Measurements from ENCODE around the gene DOCK6.
A peak's percentile ranks its signal among the peaks of the same experiment; 100 is the strongest.

DOCK6 gene

GRCh38 chr19:11261971-11262839 is at the start of gene DOCK6:
Gene DOCK6, minus strand, starts transcription at chr19:11262524. Its CDS starts 84 bp downstream, at chr19:11262440.
- Histone ChIP-seq H3K27ac (peak within 1 kb of the TSS; percentile 52 to 94 (median 82)), H3K4me3 (peak within 1 kb of the TSS; percentile 59 to 88 (median 69))

- H3K27ac ChIP-seq, result no peak overlapping the region
- H3K4me3 ChIP-seq, result no peak overlapping the region
These were observed 44.0 kb upstream of the DOCK6 start for GRCh38 chr19:11306337-11306736.

- Histone ChIP-seq H3K27ac (no peak overlapping the region), H3K4me3 (no peak overlapping the region)
These were observed 42.6 kb upstream of the DOCK6 start for GRCh38 chr19:11304936-11305335.

GRCh38 chr19:11300811-11301120 is 38.4 kb upstream of the DOCK6 start:
- Histone ChIP-seq H3K27ac (no peak overlapping the region), H3K4me3 (no peak overlapping the region)

- Histone ChIP-seq H3K4me3 (no peak overlapping the region), H3K27ac (no peak overlapping the region)
These were observed 37.9 kb upstream of the DOCK6 start for GRCh38 chr19:11299946-11300810.

GRCh38 chr19:11296264-11296663 is 33.9 kb upstream of the DOCK6 start:
- peak overlapping the region in 6 of 21 experiments; percentile 2 to 21 (median 12) for H3K27ac ChIP-seq
- no peak overlapping the region for H3K4me3 ChIP-seq

- Histone ChIP-seq H3K4me3 (no peak within 1 kb of the TSS), H3K27ac (peak within 1 kb of the TSS in 8 of 21 experiments; percentile 2 to 51 (median 16))
These were observed 33.4 kb upstream of the DOCK6 start, which contains the start of gene TSPAN16 for GRCh38 chr19:11295665-11296245. Gene TSPAN16, plus strand, starts transcription at chr19:11296160. Its CDS starts 138 bp downstream, at chr19:11296298.

- peak overlapping the region in 1 of 21 experiments; percentile 11 for H3K27ac ChIP-seq
These were observed 32.9 kb upstream of the DOCK6 start for GRCh38 chr19:11295180-11295579.

GRCh38 chr19:11293433-11294389 is 31.4 kb upstream of the DOCK6 start:
- peak overlapping the region in 9 of 21 experiments; percentile 12 to 63 (median 39) for H3K27ac ChIP-seq

More at GRCh38 chr19:11295180-11295579, 32.9 kb upstream of the DOCK6 start:
- H3K4me3 ChIP-seq, result no peak overlapping the region

GRCh38 chr19:11291991-11292390 is 29.7 kb upstream of the DOCK6 start:
- Histone ChIP-seq H3K27ac (peak overlapping the region in 1 of 21 experiments; percentile 32), H3K4me3 (no peak overlapping the region)

More at GRCh38 chr19:11293433-11294389, 31.4 kb upstream of the DOCK6 start:
- peak overlapping the region in 1 of 7 experiments; percentile 4 for H3K4me3 ChIP-seq

- no peak overlapping the region for H3K4me3 ChIP-seq
- no peak overlapping the region for H3K27ac ChIP-seq
These were observed 29.1 kb upstream of the DOCK6 start for GRCh38 chr19:11291415-11291814.

- no peak overlapping the region for H3K4me3 ChIP-seq
- H3K27ac ChIP-seq, result no peak overlapping the region
These were observed 27.9 kb upstream of the DOCK6 start for GRCh38 chr19:11290256-11290655.

- no peak overlapping the region for H3K4me3 ChIP-seq
These were observed 26.0 kb upstream of the DOCK6 start for GRCh38 chr19:11288349-11288748.

GRCh38 chr19:11286312-11286974 is 24.1 kb upstream of the DOCK6 start:
- Histone ChIP-seq H3K4me3 (no peak overlapping the region), H3K27ac (peak overlapping the region in 11 of 21 experiments; percentile 0 to 56 (median 38))

More at GRCh38 chr19:11288349-11288748, 26.0 kb upstream of the DOCK6 start:
- no peak overlapping the region for H3K27ac ChIP-seq

GRCh38 chr19:11284515-11284914 is 22.2 kb upstream of the DOCK6 start:
- H3K27ac ChIP-seq, result peak overlapping the region in 6 of 21 experiments; percentile 3 to 41 (median 22)

GRCh38 chr19:11281356-11282049 is 19.2 kb upstream of the DOCK6 start:
- H3K27ac ChIP-seq, result no peak overlapping the region
- H3K4me3 ChIP-seq, result no peak overlapping the region

More at GRCh38 chr19:11284515-11284914, 22.2 kb upstream of the DOCK6 start:
- no peak overlapping the region for H3K4me3 ChIP-seq

- Histone ChIP-seq H3K4me3 (no peak overlapping the region), H3K27ac (peak overlapping the region in 1 of 21 experiments; percentile 32)
These were observed 17.3 kb upstream of the DOCK6 start for GRCh38 chr19:11279505-11280236.
